ENCODE results near the gene TTC16. TPM values are rescaled to one million over a fixed set of nuclear protein-coding genes. Genes with fewer than 3 reads are reported as not detected.

TTC16 gene
- total RNA-seq, 6 donors from 2014 or later, result 0.29 to 9.4 (median 3.1) TPM

- peaks cover 0 to 24% (median 2%) of the 10 kb centered on the region in 4 donors for H3K36me3 ChIP-seq
- DNase-seq, result no peak
- TF ChIP-seq POLR2AphosphoS5 (IDR thresholded peaks at IDR 0.05) (peak in 1 of 2 donors; percentile 22), POLR2A (IDR thresholded peaks at IDR 0.05) (no peak)
- peaks cover 30 to 56% (median 41%) of the 10 kb centered on the region in 4 donors for H3K4me1 ChIP-seq
- peak overlapping the region; percentile 2 to 46 (median 34) for H3K4me3 ChIP-seq
- H3K9me3 ChIP-seq, result no peaks in the 10 kb centered on the region
- no peaks in the 10 kb centered on the region for H3K27me3 ChIP-seq
- 37 to 53% methylated on average over 3 to 5 of the region's 5 CpGs for WGBS, 2 donors
- H3K27ac ChIP-seq, result peak overlapping the region; percentile 84 to 89 (median 87)
- no peak for ATAC-seq (ENCODE audit: low FRiP score in 2 of 2)
These were observed 45.6 kb downstream of the TTC16 start for GRCh38 chr9:127761491-127761956.

- peaks cover 0 to 30% (median 3%) of the 10 kb centered on the region in 4 donors for H3K36me3 ChIP-seq
- H3K27ac ChIP-seq, result peak overlapping the region; percentile 84 to 96 (median 87)
- peak; percentile 66 to 76 for ATAC-seq (ENCODE audit: low FRiP score in 2 of 2)
- no peaks in the 10 kb centered on the region for H3K27me3 ChIP-seq
- 40 to 43% methylated on average over 15 to 16 of the region's 16 CpGs for WGBS, 2 donors
- peak in 1 of 2 donors; percentile 69 for DNase-seq
- TF ChIP-seq EP300 (IDR thresholded peaks at IDR 0.05) (peak in 3 of 4 donors; percentile 29 to 75 (median 60)), CTCF (IDR thresholded peaks at IDR 0.05) (no peak), POLR2A (IDR thresholded peaks at IDR 0.05) (peak in 2 of 4 donors; percentile 16 to 48), POLR2AphosphoS5 (IDR thresholded peaks at IDR 0.05) (peak; percentile 73 to 83)
- H3K9me3 ChIP-seq, result no peaks in the 10 kb centered on the region
- peak overlapping the region in 3 of 4 donors; percentile 27 to 46 (median 40) for H3K4me3 ChIP-seq
- H3K4me1 ChIP-seq, result peaks cover 35 to 63% (median 47%) of the 10 kb centered on the region in 4 donors
These were observed 46.3 kb downstream of the TTC16 start for GRCh38 chr9:127762111-127762676.

GRCh38 chr9:127763918-127764384 lies 48.1 kb downstream of the TTC16 start:
- H3K4me1 ChIP-seq, result peaks cover 44 to 68% (median 58%) of the 10 kb centered on the region in 4 donors
- peak overlapping the region; percentile 84 to 96 (median 87) for H3K27ac ChIP-seq
- ATAC-seq (ENCODE audit: low FRiP score in 2 of 2), result peak; percentile 51 to 86
- H3K27me3 ChIP-seq, result no peaks in the 10 kb centered on the region
- no peaks in the 10 kb centered on the region for H3K9me3 ChIP-seq
- 32 to 68% methylated on average over 6 of the region's 7 CpGs for WGBS, 2 donors
- TF ChIP-seq POLR2A (IDR thresholded peaks at IDR 0.05) (peak in 2 of 4 donors; percentile 36 to 46), CTCF (IDR thresholded peaks at IDR 0.05) (peak; percentile 52 to 78 (median 68)), POLR2AphosphoS5 (IDR thresholded peaks at IDR 0.05) (peak; percentile 95 to 99), EP300 (IDR thresholded peaks at IDR 0.05) (peak; percentile 92 to 100 (median 98))
- no peak overlapping the region for H3K4me3 ChIP-seq
- peak in 1 of 2 donors; percentile 73 for DNase-seq
- peaks cover 0 to 23% (median 3%) of the 10 kb centered on the region in 4 donors for H3K36me3 ChIP-seq

GRCh38 chr9:127765418-127765817 lies 49.5 kb downstream of the TTC16 start:
- H3K27me3 ChIP-seq, result no peaks in the 10 kb centered on the region
- no peak overlapping the region for H3K4me3 ChIP-seq
- WGBS, 2 donors, result 71 to 76% methylated on average over 1 of the region's 1 CpG
- H3K9me3 ChIP-seq, result no peaks in the 10 kb centered on the region
- peaks cover 49 to 83% (median 70%) of the 10 kb centered on the region in 4 donors for H3K4me1 ChIP-seq
- no peak for TF ChIP-seq EP300 (IDR thresholded peaks at IDR 0.05)
- no peak for TF ChIP-seq CTCF (IDR thresholded peaks at IDR 0.05)
- no peak for TF ChIP-seq POLR2AphosphoS5 (IDR thresholded peaks at IDR 0.05)
- no peak for TF ChIP-seq POLR2A (IDR thresholded peaks at IDR 0.05)
- peak overlapping the region; percentile 78 to 96 (median 86) for H3K27ac ChIP-seq
- H3K36me3 ChIP-seq, result peaks cover 0 to 13% (median 3%) of the 10 kb centered on the region in 4 donors
- DNase-seq (no peak), ATAC-seq (ENCODE audit: low FRiP score in 2 of 2) (no peak)

GRCh38 chr9:127767410-127767809 lies 51.5 kb downstream of the TTC16 start:
- TF ChIP-seq POLR2A (IDR thresholded peaks at IDR 0.05) (no peak), CTCF (IDR thresholded peaks at IDR 0.05) (no peak), EP300 (IDR thresholded peaks at IDR 0.05) (no peak), POLR2AphosphoS5 (IDR thresholded peaks at IDR 0.05) (no peak)
- no peaks in the 10 kb centered on the region for H3K9me3 ChIP-seq
- peak overlapping the region in 3 of 4 donors; percentile 10 to 70 (median 20) for H3K4me3 ChIP-seq
- no peaks in the 10 kb centered on the region for H3K27me3 ChIP-seq
- peaks cover 0 to 13% (median 3%) of the 10 kb centered on the region in 4 donors for H3K36me3 ChIP-seq
- WGBS, 2 donors, result 47 to 70% methylated on average over 3 of the region's 3 CpGs
- peak overlapping the region; percentile 78 to 96 (median 86) for H3K27ac ChIP-seq
- DNase-seq (no peak), ATAC-seq (ENCODE audit: low FRiP score in 2 of 2) (no peak)
- peaks cover 57 to 88% (median 75%) of the 10 kb centered on the region in 4 donors for H3K4me1 ChIP-seq
